ENCODE data around the gene SHKBP1. TPM values are rescaled to one million over a fixed set of nuclear protein-coding genes. Genes with fewer than 3 reads are reported as not detected.

Gene SHKBP1
- total and polyA plus RNA-seq, 10 of the 15 experiments (the other 5 are each of a cell fraction or from before 2014, with no cell fraction given): 2.3 to 123 (median 67.0) TPM

DNA sequence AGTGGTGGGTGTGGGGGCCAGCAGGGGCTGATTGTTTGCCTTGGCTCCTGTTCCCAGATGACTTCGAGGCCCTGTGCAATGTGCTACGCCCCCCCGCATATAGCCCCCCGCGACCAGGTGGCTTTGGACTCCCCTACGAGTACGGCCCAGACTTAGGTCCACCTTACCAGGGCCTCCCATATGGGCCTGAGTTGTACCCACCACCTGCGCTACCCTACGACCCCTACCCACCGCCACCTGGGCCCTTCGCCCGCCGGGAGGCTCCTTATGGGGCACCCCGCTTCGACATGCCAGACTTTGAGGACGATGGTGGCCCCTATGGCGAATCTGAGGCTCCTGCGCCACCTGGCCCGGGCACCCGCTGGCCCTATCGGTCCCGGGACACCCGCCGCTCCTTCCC lies 50.2 kb downstream of the SHKBP1 start:
- POLR2A ChIA-PET: no interaction called here
- no peak for FAIRE-seq

More for the DNA sequence above, 50.2 kb downstream of the SHKBP1 start:
- Histone ChIP-seq H3K36me3 (ENCODE audit: control insufficient read depth in 2 of 2, insufficient read depth in 2 of 2, low read length in 1 of 2) (no peaks in the 10 kb centered on the region; a peak in 1 of 4 replicates), H3K9ac (ENCODE audit: control insufficient read depth, insufficient read depth, low read length) (no peak overlapping the region), H3K4me2 (ENCODE audit: control insufficient read depth, insufficient read depth) (no peak overlapping the region), H3K27ac (ENCODE audit: control insufficient read depth, insufficient read depth) (no peak overlapping the region), H3K4me3 (no peak overlapping the region), H3K27me3 (replicated peaks in 1 of 2; ENCODE audit: control insufficient read depth in 2 of 2, insufficient read depth in 2 of 2, low read length in 1 of 2) (no peaks in the 10 kb centered on the region), H4K20me1 (ENCODE audit: control insufficient read depth, insufficient read depth) (no peaks in the 10 kb centered on the region), H2AFZ (ENCODE audit: control insufficient read depth, low read depth, low read length) (no peak overlapping the region), H3K4me1 (ENCODE audit: control insufficient read depth, insufficient read depth, low read length) (0 out of 2 replicates have a peak, but pooled peaks cover 3% of the 10 kb centered on the region), H3K9me3 (replicated peaks; ENCODE audit: control insufficient read depth, insufficient read depth, low read length) (no peaks in the 10 kb centered on the region), H3K79me2 (ENCODE audit: control insufficient read depth, insufficient read depth, low read length) (no peaks in the 10 kb centered on the region)
- no peak for ATAC-seq
- WGBS (ENCODE audit: insufficient coverage, insufficient replicate concordance, low lambda C conversion rate, missing lambda C conversion rate): 92% methylated on average over 21 of the region's 24 CpGs
- intact Hi-C loops (cut with micrococcal nuclease; ENCODE audit: unreplicated experiment) (no loop called here), in situ Hi-C loops (cut with MboI) (no loop called here)
- DNase-seq (ENCODE audit: low read depth, low spot score): no peak
- TF ChIP-seq STAT1 (conservative IDR thresholded peaks at IDR 0.05): no peak
- no peak for TF ChIP-seq GATAD2B (conservative IDR thresholded peaks at IDR 0.05; ENCODE audit: low read depth)
- no peak for TF ChIP-seq STAT3 (IDR thresholded peaks at IDR 0.05; ENCODE audit: low read depth, low read length)
- no peak for TF ChIP-seq CBX3 (IDR thresholded peaks at IDR 0.05; ENCODE audit: borderline replicate concordance, low read depth)
- TF ChIP-seq KLF5 (IDR thresholded peaks at IDR 0.05; ENCODE audit: partially characterized antibody): no peak
- TF ChIP-seq, protein P1, sequence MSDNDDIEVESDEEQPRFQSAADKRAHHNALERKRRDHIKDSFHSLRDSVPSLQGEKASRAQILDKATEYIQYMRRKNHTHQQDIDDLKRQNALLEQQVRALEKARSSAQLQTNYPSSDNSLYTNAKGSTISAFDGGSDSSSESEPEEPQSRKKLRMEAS (IDR thresholded peaks at IDR 0.05; ENCODE audit: low read depth, low read length): no peak
- no peak for TF ChIP-seq ZNF622 (IDR thresholded peaks at IDR 0.05)
- no peak for TF ChIP-seq YBX1 (IDR thresholded peaks at IDR 0.05)
- no peak for TF ChIP-seq BRCA1 (IDR thresholded peaks at IDR 0.05; ENCODE audit: low read depth, low read length)
- no peak for TF ChIP-seq TAF1 (IDR thresholded peaks at IDR 0.05; ENCODE audit: borderline replicate concordance, low read depth, low read length)
- no peak for TF ChIP-seq HDGF (IDR thresholded peaks at IDR 0.05)
- TF ChIP-seq, protein P2, sequence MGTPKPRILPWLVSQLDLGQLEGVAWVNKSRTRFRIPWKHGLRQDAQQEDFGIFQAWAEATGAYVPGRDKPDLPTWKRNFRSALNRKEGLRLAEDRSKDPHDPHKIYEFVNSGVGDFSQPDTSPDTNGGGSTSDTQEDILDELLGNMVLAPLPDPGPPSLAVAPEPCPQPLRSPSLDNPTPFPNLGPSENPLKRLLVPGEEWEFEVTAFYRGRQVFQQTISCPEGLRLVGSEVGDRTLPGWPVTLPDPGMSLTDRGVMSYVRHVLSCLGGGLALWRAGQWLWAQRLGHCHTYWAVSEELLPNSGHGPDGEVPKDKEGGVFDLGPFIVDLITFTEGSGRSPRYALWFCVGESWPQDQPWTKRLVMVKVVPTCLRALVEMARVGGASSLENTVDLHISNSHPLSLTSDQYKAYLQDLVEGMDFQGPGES (IDR thresholded peaks at IDR 0.05): no peak
- no peak for TF ChIP-seq TCF3 (IDR thresholded peaks at IDR 0.05; ENCODE audit: borderline replicate concordance, insufficient read depth, low read depth, low read length)
- no peak for TF ChIP-seq PBX3 (IDR thresholded peaks at IDR 0.05; ENCODE audit: insufficient replicate concordance, low read depth, low read length)
- TF ChIP-seq SP1 (IDR thresholded peaks at IDR 0.05; ENCODE audit: low read depth, low read length): no peak
- TF ChIP-seq JUNB (IDR thresholded peaks at IDR 0.05): no peak
- no peak for TF ChIP-seq CEBPB (IDR thresholded peaks at IDR 0.05; ENCODE audit: borderline replicate concordance in 1 of 2, low read depth in 2 of 2, low read length in 2 of 2)
- RAD21 ChIA-PET (ENCODE audit: unreplicated experiment): no interaction called here
- SMC1A ChIA-PET (ENCODE audit: uncharacterized antibody, unreplicated experiment): no interaction called here
- CTCF ChIA-PET: no interaction called here
- no TSS peak for BruUV-seq (replicated peaks)
